HepG2 (cell line): ENCODE results near the gene JMJD8. TPM values are rescaled to one million over a fixed set of nuclear protein-coding genes. Genes with fewer than 3 reads are reported as not detected.
A peak's percentile ranks its signal among the peaks of the same experiment; 100 is the strongest.

Source experiments
- CCAR2 ChIP-seq: fragments of 200-400 bp; formaldehyde crosslinking; optimal IDR thresholded peaks from 2 replicates; pipeline ENCODE3; 2018; ENCODE audit warnings: low read depth, mild to moderate bottlenecking, low read length, moderate library complexity
- KMT2A ChIP-seq: sonication (generic); formaldehyde crosslinking; IDR thresholded peaks from 2 replicates; pipeline ENCODE4 v1.4.0; 2020; ENCODE audit warnings: missing genetic modification reagents
- MXI1 ChIP-seq: IDR thresholded peaks from 3 replicates; pipeline ENCODE4 v1.6.1; 2012; ENCODE audit warnings: low read depth, low read length, inconsistent platforms, borderline replicate concordance
- NRL ChIP-seq: sonication (generic); formaldehyde crosslinking; IDR thresholded peaks from 2 replicates; pipeline ENCODE4 v1.5.0; 2020; ENCODE audit warnings: missing genetic modification reagents, mild to moderate bottlenecking, moderate library complexity, borderline replicate concordance
- PBX2 ChIP-seq: IDR thresholded peaks from 2 replicates; pipeline ENCODE4 v1.6.1; 2016; ENCODE audit warnings: control low read depth
- POLR2G ChIP-seq: fragments of 200-400 bp; formaldehyde crosslinking; IDR thresholded peaks from 2 replicates; pipeline ENCODE4 v1.6.1; 2018; ENCODE audit warnings: mild to moderate bottlenecking, low read depth, low read length, moderate library complexity
- ZBED4 ChIP-seq: sonication (generic); formaldehyde crosslinking; IDR thresholded peaks from 2 replicates; pipeline ENCODE4 v1.4.0; 2020; ENCODE audit warnings: missing genetic modification reagents, borderline replicate concordance
- ZNF703 ChIP-seq: sonication (generic); formaldehyde crosslinking; IDR thresholded peaks from 2 replicates; pipeline ENCODE4 v1.5.1; 2020; ENCODE audit warnings: missing genetic modification reagents, mild to moderate bottlenecking, moderate library complexity, borderline replicate concordance
- ZNF777 ChIP-seq: sonication (generic); formaldehyde crosslinking; IDR thresholded peaks from 2 replicates; pipeline ENCODE4 v1.4.0; 2020; ENCODE audit warnings: missing genetic modification reagents
- polyA plus RNA-seq, 8 experiments: library from polyadenylated mRNA; depleted of rRNA in 3 of 8; stranded (reverse) in 7 of 8; unstranded in 1 of 8; fragments of >200 nt; fragmentation: Illumina TruSeq in 4 of 8; extraction: Trizol in 4 of 8; gene quantifications; 2 replicates each; pipeline versions ENCODE4 v1.2.1 to v1.2.3, GENCODE V29; 2011 to 2016; ENCODE audit warnings: low read depth in 4 of 8, missing spikeins in 1 of 8, mixed read lengths in 1 of 8; ENCODE audit not compliant: insufficient read depth in 1 of 8
- total RNA-seq, 5 experiments: library from RNA; depleted of rRNA; stranded (reverse); fragments of >200 nt; fragmentation: Illumina TruSeq; extraction: Trizol; gene quantifications; 2 replicates each; pipeline ENCODE4 v1.2.3, GENCODE V29; 2016; ENCODE audit warnings: low read depth in 1 of 5
- TF ChIP-seq, protein P1 (sequence below): sonication (generic); formaldehyde crosslinking; conservative IDR thresholded peaks from 2 replicates; pipeline ENCODE4 v1.4.0; 2020; ENCODE audit warnings: missing genetic modification reagents

The JMJD8 gene
- total and polyA plus RNA-seq, 2 of the 13 experiments (the other 11 are each of a cell fraction or from before 2014, with no cell fraction given) = 2.6 to 11.8 TPM

DNA sequence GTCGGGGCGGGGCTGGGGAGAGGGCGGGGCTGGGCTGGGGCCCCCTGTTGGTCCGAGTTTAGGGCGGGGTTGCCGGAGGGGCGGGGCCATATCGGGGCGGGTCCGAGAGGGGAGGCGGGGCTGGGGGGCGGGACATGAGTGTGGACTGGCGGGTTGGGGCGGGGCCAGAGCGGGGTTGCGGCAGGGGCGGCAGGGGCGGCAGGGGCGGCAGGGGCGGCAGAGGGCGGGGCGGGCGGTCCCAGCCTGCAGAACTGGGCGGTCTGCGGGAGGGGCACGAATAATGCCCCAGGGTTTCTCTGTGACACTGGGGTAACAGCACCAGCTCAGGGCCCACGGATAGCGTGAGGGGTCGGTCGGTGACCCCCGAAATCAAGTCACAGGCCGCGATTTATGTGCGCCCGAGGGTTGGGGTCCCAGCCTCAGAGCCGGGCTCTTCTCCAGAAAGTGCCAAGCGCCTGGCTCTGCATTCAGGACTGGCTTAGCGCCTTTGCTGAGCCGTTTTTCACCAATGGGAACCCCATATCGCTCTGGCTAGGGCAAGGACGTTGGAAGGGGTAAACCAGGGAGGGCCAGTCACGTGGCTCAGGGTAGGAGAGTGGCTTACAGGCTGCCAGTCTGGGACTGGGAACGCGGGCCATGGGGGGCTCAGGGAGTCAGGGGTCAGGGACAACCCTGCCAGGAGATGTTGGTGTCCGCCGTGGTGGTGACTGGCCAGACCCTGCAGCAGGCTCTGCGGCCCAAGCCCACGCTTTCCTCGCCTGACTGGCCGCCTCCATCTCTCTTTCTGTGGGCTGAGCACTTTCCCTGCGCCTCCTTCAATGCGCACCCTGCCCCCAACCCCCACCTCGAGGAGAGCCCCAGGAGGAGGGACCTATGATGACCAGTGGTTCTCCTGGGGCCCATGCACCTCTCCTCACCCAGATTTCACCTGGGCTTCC lies 46.8 kb downstream of the JMJD8 start (continued):
- peak; percentile 50; the same call in 1 of the 3 replicates for TF ChIP-seq MXI1
- TF ChIP-seq NRL (CRISPR knock-in tag) = 0 out of 2 replicates have a peak, but pooled peaks have one; percentile 42
- TF ChIP-seq POLR2G = 0 out of 2 replicates have a peak, but pooled peaks have one; percentile 34
- TF ChIP-seq ZNF703 (CRISPR knock-in tag) = no peak
- TF ChIP-seq KMT2A (CRISPR knock-in tag) = no peak
- TF ChIP-seq ZBED4 (CRISPR knock-in tag) = no peak
- TF ChIP-seq, protein P1, sequence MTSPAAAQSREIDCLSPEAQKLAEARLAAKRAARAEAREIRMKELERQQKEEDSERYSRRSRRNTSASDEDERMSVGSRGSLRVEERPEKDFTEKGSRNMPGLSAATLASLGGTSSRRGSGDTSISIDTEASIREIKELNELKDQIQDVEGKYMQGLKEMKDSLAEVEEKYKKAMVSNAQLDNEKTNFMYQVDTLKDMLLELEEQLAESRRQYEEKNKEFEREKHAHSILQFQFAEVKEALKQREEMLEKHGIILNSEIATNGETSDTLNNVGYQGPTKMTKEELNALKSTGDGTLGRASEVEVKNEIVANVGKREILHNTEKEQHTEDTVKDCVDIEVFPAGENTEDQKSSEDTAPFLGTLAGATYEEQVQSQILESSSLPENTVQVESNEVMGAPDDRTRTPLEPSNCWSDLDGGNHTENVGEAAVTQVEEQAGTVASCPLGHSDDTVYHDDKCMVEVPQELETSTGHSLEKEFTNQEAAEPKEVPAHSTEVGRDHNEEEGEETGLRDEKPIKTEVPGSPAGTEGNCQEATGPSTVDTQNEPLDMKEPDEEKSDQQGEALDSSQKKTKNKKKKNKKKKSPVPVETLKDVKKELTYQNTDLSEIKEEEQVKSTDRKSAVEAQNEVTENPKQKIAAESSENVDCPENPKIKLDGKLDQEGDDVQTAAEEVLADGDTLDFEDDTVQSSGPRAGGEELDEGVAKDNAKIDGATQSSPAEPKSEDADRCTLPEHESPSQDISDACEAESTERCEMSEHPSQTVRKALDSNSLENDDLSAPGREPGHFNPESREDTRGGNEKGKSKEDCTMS (CRISPR knock-in tag) = no peak
- no peak for TF ChIP-seq CCAR2
- no peak for TF ChIP-seq PBX2 (CRISPR knock-in tag)
- no peak for TF ChIP-seq ZNF777
